ENCODE measurements around the gene CTSH.
"Not testable (repeated sequence)": the region's sequence is repeated elsewhere in the genome, so short reads cannot be mapped to it uniquely, and the experiment has no call there.

The CTSH gene

GRCh38 chr15:78938658-78939488, 6.0 kb downstream of the CTSH start:
- DNase-seq: peak; percentile 81 to 88

GRCh38 chr15:78937132-78937739, 7.6 kb downstream of the CTSH start:
- DNase-seq: peak; percentile 89 to 91

DNA sequence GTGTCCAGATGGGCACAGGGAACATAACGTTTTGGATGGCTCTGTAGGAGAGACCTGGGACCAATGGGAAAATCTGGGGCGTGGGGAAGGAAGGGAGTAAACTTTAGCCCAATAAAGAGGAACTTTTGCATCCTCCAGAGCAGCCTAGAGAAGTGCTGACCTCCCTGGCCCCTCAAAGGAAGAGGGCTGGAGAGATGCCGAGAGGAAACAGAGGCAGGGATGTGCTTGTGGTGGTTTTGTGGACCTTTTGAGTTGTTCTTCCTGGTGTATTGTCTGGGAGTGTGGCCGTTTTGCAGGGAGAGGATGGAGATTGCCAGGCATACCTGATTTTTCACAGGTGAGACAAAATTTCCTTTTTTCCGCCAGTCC, 10.2 kb downstream of the CTSH start:
- DNase-seq: no peak

- DNase-seq: no peak
These were observed 10.8 kb downstream of the CTSH start for GRCh38 chr15:78933823-78934654.

- no peak for DNase-seq
These were observed 11.5 kb downstream of the CTSH start for GRCh38 chr15:78933187-78933822.

GRCh38 chr15:78932258-78932808, 12.5 kb downstream of the CTSH start:
- no peak for DNase-seq

DNA sequence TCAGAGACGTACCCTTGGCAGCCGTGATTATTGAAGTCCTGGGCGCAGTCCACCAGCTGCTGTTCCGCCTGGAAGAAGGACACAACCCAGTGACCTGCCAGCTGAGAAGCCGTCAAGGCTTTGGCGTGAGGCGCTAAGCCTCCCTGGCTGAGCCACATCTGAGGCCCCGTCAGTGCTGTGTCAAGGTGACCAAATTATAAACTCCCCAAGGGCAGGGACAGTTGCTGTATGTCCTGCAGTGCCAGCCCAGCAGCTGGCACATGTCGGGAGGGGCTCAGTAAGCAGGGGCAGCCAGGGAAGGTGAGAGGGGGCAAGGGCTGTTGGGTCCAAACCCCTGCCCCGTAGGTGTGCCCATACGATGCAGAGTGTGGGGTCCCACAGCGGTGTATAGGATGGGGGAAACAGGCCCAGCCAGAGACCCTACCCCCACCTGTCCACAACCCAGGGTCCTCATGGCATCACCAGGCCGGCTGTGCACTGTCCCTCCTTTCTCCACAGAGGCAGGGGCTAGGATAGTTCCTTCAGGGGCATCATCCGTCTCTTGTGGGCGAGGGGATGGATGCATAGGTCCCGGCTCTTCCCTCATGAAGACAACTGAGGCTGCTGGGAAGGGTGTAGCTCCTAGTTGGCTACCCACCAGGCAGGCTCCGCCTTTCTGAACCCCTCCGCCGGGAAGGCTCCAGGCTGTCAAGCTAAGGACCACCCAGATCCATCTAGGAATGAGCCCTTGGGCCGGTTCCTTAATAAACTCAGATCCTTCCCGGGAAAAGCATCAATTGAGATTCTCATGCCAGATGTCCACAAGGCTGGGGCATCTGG, 13.2 kb downstream of the CTSH start:
- no peak for DNase-seq

GRCh38 chr15:78930577-78931388, 14.1 kb downstream of the CTSH start:
- DNase-seq: no peak

DNA sequence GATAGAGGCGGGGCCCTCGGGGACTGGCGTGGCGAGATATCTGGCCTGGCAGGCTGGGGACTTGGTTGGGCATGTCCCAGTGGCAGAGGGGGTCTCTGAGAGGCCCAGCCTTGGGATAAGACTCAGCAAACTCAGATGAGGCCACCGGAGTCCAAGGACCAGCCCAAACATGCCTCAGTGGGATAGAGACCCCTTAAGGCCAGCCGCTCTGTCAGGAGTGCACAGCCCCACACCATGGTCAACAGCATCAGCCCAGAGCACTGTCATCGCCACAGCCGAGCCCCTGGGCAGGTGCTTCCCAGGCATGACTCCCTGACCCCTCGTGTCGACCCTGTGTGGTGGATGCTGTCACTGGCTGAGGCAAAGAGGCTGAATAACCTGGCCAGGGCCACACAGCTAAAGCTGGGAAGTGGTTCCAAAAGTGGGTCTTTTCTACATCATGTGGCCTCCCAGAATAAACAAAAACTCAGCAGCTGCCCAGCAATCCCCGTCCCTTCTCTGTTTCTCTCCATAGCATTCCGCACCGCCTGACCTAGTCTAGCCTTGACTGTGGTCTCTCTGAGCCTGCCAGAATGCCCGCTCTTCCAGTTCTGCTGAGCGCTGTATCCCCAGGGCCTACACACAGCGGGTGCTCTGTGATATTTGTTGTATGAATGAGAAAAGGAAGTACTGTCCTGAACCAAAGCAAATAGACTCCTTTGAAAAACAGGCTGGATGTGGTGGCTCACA, 15.1 kb downstream of the CTSH start:
- DNase-seq: no peak

GRCh38 chr15:78928616-78929093, 16.2 kb downstream of the CTSH start:
- no peak for DNase-seq

- not testable (repeated sequence) for DNase-seq
These were observed 16.7 kb downstream of the CTSH start for GRCh38 chr15:78928176-78928575.

- peak; percentile 81 for DNase-seq
These were observed 17.6 kb downstream of the CTSH start for GRCh38 chr15:78927077-78927790.

DNA sequence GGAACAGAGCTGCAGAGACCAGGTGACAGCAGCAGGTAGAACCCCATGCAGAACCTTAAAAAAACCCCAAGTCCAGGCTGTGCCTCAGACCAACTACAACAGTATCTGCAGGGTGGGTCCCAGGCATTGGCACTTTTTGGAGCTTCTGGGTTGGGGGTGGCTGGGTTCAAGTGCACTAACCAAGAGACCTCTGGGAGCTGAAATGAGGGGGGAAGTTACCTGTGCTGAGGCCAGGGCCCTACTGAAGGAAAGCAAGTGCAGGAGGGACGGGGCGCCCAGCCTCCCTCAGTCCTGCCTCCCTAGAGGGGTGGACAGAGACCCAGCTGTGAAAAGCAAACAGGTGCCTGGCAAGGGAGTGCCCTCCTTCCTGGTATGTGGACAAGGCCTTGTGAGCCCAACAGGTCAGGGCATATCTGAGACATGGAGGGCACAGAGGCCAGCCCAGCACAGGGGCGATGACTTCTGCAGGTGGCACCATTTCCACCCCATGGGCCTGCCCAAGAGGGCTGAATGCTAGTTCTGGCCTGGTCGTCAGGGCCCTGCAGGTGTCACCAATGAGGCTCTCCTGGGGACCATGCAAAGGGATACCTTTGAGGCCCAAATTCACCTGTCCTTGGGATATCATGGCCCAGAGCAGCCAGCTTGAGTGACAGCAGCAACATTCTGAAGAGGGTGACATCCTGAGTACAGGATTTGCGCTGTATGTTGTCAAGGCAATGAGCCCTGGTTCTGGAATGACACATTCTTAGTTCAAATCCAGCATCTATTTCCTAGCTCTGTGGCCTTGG, 18.7 kb downstream of the CTSH start:
- DNase-seq: no peak

DNA sequence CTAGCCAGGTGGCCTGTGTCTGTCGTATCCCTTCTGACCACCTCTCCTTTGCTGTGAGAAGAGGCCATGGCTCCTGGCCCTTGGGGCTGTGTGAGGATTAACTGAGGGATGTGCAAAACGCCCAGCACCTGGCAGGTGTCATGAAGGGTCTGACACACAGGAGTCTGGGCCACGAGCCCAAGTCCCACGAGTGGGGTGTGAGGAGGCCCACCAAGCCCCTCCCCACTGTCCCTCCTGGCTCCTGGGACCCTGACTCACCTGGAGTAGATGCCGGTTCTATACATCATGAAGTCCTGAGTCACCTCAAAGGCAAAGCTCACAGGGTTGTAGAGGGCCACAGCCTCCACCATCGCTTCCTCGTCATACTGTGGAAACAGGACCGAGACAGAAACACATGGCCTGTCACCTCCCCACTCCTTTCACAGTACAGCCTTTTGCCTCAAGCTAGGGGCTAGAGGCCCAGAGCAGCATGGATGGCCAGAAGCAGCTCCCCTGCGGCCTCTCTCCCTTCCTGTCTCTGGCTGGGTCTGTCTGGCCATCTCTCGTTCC, 19.7 kb downstream of the CTSH start:
- no peak for DNase-seq

GRCh38 chr15:78923480-78924360, 21.1 kb downstream of the CTSH start:
- no peak for DNase-seq

- peak; percentile 54 to 60 for DNase-seq
These were observed 21.8 kb downstream of the CTSH start for GRCh38 chr15:78923015-78923414.

DNA sequence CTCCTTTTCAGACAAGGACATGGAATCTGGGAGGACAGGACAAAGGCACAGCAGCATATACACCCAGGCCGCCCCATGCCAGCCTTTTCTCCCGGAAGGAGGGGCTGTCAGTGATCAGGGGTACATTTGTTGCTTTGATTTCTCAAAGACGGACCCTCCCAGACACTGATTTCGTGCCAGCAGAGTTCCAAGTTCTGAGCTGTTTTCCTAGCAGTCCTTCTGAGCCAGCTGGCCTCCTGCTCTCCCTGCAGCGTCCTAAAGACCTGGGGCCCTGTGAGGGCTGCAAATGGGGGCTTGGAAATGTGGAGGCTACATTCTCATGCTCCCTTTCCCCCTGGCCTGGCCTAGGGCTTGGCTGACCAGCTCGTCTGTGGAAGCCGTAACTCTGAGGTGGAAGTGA, 22.3 kb downstream of the CTSH start:
- DNase-seq: no peak

Data from inflammatory macrophage (primary cell).